ENCODE measurements around the gene SLIT3.

DNA sequence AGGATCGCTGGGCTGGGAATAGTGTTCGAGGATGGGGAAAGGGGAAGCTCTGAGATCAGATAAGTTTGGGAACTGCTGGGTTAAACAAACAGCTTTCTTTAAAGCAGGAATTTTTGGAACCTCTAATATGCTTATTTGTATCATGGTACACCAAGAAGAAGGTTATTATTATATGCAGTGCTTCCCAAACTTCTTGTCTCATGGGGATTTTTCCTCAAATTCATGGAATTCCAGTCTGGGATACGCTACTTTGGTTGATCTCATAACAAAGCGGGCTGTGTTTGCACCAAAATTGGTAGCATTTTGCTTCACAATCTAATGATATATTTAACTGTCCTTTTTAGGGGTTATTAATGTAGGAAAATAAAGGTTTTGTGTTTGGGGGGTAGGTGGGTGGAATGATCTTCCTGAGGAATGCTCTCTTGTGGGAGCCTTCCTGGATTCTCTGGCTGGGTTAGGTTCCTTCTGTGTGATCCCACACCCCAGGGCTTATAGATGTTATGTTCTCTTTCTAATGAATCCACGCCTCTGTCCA, 605.6 kb downstream of the SLIT3 start:
- TF ChIP-seq POLR2A (IDR thresholded peaks at IDR 0.05; ENCODE audit: low read length) (no peak), GATA1 (IDR thresholded peaks at IDR 0.05; ENCODE audit: low read depth, low read length) (no peak)

Measured in erythroblast (primary cell).